Measurements from ENCODE around the gene LEFTY1.
A peak's percentile ranks its signal among the peaks of the same experiment; 100 is the strongest.
"Not testable (repeated sequence)": the region's sequence is repeated elsewhere in the genome, so short reads cannot be mapped to it uniquely, and the experiment has no call there.

Gene LEFTY1

DNA sequence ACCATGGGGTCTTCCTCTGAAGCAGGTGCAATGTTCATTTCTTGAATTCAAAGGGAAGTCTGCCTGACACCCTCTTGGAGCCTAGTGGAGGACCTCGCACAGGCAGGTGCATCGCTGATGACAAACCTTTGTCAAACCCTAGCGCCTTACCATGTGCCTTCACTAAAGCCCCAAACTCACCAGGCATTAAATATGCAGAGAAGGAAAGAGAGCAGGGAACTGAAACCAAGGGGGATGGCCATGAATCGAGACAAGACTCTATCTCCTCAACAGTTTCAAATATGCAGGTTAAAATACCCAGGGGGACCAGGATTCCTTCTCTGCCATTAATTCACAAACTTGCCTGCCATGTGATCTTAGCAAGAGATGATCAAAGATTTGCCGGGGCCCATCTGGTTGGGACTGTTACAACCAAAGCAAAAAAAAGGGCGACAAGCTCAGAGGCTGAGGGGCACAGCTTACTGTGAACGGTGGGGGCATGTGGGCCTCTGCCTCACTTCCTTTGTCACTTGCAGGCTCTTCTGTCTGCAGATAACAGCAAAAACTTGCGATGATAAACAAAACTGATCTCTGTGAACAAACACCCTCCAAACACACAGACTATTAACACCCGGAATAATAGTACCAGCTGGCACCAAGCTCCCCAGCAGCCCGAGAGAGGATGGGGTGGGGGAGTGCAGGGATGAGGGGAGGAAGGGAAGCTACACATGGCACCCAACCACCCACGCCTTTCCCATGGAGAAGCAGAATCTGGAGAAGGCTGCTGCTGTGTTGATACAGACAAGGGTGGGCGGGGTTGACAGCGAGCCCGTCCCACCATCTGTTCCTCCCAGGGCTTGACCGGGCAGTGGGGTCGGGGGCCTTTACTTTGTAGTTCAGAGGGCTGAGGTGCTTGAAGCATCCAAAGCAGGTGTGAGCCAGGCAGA, 40.7 kb downstream of the LEFTY1 start:
- no peak for DNase-seq (ENCODE audit: low spot score)

DNA sequence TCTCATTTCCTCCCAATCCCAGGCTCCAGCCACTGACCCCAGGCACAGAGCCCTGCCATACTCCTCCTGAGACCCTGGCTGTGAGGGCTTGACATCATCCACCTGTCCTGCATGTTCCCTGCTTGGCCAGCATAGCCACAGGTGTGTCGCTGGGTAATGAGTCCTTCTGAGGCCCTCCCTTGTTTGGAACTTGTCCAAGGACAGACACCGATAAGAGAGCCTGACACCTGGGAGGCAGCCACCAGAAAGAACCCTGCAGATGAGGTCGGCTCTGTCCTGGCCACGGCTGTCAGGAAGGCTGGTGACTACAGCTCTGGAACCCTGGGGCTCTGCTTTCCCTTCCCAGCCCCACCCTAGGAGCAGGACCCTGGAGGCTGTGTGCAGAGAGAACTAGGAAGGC, 41.3 kb downstream of the LEFTY1 start:
- no peak for DNase-seq (ENCODE audit: low spot score)

DNA sequence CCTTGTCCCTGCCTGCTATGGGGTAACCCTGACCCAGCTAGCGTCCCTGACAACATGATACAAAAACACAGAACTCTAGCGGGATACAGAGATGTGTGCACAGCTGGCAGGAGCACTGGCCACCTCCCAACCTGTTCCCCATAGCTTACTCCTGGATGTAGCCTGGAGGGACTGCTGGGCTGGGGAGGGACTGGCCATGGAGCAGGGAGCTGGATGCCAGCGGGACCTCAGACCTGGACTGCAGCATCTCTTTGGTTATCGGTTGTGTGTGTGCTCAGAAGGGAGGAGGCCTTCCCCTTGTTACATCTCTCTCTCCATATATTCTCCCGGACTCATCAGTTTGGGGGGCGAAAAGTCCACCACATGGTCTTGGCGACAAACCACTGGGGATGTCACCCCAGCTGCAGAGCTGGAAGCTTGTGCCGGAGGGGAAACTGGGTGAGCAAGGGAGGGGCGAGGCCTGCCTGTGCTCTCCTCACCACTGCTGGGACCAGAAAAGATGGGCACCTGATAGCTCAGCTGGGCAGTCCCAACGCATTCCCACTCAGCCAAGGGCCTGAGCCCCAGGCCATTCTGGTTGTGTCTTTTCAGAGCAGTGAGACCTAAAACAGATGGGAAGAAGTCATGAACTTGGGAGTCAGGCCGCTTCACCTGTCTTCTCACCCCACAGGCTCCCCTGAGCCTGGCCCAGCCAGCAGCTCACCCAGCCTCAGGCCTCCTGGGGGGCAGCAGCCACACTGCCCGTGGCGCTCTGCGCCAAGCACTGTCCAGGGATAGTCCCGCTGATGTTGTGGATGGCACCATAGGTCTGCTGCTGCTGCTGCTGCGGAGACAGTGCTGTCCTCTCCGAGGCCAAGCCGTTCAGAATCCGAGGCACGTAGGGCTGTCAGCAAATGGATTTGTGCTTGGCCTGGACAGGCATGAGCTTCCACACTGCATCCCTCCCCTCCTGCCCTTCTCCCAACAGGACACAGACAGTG, 42.3 kb downstream of the LEFTY1 start:
- DNase-seq (ENCODE audit: low spot score): no peak

DNA sequence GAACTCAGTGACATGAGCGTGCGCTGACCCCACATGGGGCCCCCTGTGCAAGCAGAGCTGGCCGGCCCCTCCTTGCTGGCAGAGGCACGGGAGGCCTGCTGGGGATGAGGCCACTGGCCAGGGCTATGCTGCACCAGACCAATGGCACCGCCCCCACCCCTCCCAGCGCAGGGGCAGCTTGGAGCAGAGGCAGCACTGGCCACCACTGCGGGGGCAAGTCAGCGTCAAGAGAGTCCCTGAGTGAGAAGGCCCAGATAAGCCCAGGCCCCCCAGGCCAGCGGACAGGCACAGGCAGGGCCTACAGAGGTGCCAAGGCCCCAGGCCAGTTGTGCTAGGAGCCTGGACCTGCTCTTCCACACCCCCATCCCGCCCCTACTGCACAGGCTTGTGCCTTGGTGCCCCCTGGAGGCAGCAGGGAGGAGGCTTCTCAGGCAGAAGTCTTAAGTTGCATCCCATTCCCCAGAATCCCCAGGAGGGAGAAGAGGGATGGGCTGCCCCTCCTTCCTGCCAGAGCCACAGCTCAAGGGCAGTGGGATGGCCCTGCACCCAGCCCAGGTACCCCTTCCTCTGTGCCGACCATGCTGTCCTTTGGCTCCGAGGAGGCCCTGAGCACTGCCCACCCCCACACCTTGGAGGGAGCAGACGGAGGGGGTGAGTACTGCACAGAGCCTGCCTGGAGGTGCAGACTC, 43.2 kb downstream of the LEFTY1 start:
- DNase-seq (ENCODE audit: low spot score): peak; percentile 84

DNA sequence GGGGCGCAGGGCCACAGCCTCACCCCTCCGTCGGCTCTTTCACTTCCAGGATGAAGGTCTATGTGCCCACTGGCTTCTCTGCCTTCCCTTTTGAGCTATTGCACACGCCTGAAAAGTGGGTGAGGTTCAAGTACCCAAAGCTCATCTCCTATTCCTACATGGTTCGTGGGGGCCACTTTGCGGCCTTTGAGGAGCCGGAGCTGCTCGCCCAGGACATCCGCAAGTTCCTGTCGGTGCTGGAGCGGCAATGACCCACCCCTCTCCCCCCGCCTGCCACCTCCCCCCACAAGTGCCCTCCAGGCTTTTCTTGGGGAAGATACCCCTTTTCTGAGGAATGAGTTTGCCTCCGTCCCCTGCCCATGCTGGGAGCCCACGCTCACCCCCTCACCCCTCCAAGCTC, 43.8 kb downstream of the LEFTY1 start:
- DNase-seq (ENCODE audit: low spot score): no peak

DNA sequence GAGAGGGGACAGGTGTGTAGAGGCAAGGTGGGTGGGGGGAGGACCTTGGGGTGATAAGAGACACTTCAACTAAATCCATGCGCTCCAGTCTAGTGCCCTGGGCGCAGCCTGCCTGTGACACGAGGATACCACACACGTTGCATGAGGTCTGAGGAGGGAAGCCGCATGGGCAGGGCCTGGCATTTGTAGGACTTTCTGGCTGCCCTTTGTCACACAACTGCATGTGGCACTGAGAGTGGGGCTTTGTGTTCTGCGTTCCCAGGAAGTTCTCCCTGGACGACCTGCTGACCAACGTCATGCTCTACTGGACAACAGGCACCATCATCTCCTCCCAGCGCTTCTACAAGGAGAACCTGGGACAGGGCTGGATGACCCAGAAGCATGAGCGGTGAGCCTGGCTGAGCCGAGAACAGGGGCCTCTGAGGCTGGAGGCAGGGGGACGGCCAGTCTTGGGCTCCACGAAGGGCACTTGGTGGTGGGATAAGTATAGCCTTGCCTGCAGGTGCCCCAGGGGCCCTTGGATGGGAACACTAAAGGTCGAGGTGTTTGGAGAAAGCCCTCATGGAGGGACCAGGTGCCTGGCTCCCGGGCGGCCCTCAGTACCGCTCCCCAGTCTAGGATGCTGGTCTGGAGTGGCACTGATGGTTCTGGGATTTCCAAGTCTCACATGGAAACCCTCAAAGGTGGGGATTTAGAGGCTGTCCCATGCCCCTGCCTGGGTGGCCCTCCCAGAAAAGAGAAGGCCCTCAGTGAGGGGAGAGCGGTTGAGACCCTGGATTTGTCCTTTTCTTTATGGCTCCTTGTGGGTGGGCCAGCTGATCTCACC, 44.5 kb downstream of the LEFTY1 start:
- no peak for DNase-seq (ENCODE audit: low spot score)

DNA sequence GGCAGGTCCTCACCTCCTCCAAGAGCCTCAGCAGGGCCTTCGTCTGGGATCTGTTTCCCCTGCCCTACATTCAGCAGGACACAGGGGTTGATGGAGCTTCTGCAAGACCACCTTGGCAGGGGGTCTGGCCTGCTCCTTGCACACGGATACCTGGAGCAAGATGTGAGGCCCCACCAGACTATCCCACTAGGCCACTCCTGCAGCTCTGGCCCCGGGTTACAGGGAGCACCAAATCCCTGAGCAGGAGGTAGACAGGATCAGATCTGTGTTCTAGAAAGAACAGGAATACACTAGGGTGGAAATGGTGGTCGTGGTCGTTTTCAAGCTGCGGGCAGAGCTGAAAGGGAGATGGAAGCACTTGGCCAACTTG, 45.5 kb downstream of the LEFTY1 start:
- no peak for DNase-seq (ENCODE audit: low spot score)

DNA sequence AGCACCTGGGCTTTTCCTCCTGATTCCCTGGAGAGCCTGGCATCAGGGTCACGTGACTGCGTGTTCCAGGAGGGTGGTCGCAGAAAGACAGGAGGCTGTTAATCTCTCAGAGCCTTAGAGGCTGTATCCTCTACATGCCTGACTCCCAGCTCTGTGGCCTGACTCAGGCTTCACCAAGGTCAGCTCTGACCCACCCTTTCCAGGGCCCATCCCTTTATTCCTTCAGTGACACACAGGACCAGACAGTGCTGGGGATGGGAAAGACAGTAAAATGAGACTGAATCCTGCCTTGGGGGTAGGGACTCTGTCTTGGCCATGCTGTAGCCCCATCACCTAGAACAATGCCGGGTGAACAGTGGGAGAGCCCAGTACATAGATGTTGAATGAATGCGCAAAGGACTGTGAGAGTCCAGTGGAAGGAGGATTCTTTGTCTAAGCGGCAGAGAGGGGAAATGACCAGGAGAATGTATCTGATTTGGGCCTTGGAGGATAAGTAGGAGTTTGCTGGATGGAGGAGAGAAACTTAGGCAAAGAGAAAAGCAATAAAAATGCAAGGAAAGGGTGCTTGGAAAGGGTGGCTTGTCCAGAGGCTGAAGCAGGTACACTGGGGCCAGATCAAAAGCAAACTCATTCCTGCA, 46.0 kb downstream of the LEFTY1 start:
- no peak for DNase-seq (ENCODE audit: low spot score)

DNA sequence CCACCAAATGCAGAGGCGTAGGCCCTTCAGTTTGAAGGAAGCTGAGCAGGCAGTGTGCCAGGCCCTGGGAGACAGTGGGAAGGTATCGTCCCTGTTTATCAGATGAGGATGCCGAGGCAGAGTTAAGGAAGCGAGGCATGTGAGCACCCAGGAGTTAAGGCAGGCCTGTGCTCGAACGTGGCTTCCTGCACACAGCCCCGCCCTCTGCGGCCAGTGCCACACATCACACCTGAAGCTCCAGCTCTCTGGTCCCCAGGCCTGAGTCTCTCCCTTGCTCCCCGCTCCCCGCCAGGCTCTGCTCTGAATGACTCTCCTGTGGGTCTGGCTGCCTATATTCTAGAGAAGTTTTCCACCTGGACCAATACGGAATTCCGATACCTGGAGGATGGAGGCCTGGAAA, 46.9 kb downstream of the LEFTY1 start:
- no peak for DNase-seq (ENCODE audit: low spot score)

DNA sequence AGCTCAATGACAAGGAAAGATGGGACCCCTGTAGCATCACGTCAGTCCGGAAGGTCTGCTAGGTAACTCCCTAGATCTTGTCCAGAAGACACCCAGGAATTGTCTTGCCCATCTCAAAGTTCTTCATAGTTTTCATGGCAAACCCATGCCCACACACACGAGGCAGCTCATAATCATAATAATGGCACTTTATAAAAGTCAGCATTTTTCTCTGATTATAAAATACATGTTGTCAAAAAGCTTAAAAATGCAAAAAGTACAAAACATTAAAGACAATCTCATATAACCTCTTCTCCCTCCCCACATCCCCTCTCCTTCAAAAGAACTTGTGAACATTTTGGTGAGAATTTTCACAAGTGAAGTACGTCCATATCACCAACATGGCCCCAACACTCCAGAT, 48.2 kb downstream of the LEFTY1 start:
- DNase-seq (ENCODE audit: low spot score): no peak

DNA sequence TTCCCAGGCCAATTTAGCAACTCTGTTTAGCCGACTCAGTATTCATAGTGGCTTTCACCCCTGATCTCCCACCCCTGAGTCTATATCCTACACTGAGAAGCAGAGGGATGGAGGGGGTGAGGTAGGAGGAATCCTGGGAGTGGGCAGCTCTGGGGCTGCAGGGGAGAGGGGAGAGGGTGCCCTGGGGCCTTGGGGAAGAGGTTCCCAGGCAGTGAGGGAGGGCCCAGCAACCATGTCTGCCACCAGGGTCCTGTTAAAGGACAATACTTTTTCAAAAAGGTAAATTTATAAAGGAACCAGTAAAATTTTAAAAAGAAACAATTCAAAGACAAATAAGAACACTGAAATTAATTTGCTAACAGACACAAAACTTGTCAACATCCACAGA, 48.7 kb downstream of the LEFTY1 start:
- DNase-seq (ENCODE audit: low spot score): no peak

DNA sequence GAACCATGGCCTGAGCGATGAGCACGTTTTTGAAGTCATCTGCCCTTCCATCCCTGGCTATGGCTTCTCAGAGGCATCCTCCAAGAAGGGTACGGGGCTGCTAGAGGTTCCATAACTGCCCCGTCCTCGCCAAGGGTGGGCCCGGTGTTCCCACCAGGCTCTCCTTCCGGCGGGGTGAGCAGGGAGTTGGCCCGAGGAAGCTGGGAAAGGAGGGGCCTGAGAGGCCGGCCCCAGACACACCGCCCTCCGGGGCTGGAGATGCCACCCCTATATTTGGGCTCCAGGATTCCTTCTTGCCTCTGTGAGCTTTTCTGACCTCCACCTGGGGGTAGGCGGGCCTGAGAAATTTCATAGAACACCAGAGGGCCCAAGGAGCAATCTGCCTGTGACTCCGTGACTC, 50.2 kb downstream of the LEFTY1 start:
- DNase-seq (ENCODE audit: low spot score): no peak

DNA sequence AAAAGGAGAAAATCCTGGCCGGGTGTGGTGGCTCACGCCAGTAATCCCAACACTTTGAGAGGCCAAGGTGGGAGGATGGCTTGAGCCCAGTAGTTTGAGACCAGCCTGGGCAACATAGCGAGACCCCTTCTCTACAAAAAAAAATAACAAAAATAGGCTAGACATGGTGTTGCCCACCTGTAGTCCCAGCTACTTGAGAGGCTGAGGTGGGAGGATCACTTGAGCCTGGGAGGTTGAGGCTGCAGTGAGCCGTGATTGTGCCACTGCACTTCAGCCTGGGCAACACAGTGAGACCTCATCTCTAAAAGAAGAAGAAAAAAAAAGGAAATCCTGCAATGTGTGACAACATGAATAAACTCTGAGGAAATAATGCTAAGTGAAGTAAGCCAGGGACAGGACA, 52.6 kb downstream of the LEFTY1 start:
- not testable (repeated sequence) for DNase-seq (ENCODE audit: low spot score)
